BLaER1 (cell line): ENCODE measurements around the gene FKBP6.
"Not testable (repeated sequence)": the region's sequence is repeated elsewhere in the genome, so short reads cannot be mapped to it uniquely, and the experiment has no call there.

ENCODE experiments used
- H3K27ac ChIP-seq: shearing (Covaris generic); formaldehyde crosslinking; 2 replicates; pipeline ENCODE4 v1.8.1; 2022
- H3K27me3 ChIP-seq: shearing (Covaris generic); formaldehyde crosslinking; 2 replicates; pipeline ENCODE4 v1.8.1; 2022
- H3K36me3 ChIP-seq: shearing (Covaris generic); formaldehyde crosslinking; 2 replicates; pipeline ENCODE4 v1.8.1; 2022
- H3K4me1 ChIP-seq: shearing (Covaris generic); formaldehyde crosslinking; 2 replicates; pipeline ENCODE4 v1.8.1; 2022
- H3K4me2 ChIP-seq: shearing (Covaris generic); formaldehyde crosslinking; 2 replicates; pipeline ENCODE4 v1.8.1; 2022
- H3K4me3 ChIP-seq: shearing (Covaris generic); formaldehyde crosslinking; 2 replicates; pipeline ENCODE4 v1.8.1; 2022
- H3K9ac ChIP-seq: shearing (Covaris generic); formaldehyde crosslinking; 2 replicates; pipeline ENCODE4 v1.8.1; 2022
- H3K9me3 ChIP-seq: shearing (Covaris generic); formaldehyde crosslinking; 2 replicates; pipeline ENCODE4 v1.8.1; 2022
- H4K20me1 ChIP-seq: shearing (Covaris generic); formaldehyde crosslinking; 2 replicates; pipeline ENCODE4 v1.8.1; 2022
- Cebpa-rat ChIP-seq: shearing (Covaris generic); IDR thresholded peaks from 2 replicates; pipeline ENCODE4 v1.8.1; 2022

FKBP6 gene

DNA sequence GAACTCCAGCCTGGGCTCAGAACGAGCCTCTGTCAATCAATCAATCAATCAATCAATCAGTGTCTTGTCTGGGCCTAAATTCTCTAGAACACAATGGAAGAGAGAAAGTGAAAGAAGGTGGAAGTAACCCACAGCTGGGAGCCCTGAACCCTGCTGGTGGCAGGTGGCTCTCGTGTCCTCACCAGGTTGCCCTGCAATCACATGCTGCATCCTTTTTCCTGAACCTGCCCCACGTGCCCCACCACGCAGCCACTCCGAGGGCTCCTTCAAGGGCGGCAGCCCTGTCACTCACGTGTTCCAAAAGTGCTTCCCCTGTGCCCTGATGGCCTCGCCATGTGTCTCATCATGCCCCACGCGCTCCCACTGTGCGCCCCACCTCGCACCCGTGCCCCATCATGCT is 512 bp upstream of the FKBP6 start:
- H3K36me3 ChIP-seq, H3K27me3 ChIP-seq, H3K27ac ChIP-seq, H3K9me3 ChIP-seq, H3K4me2 ChIP-seq, H4K20me1 ChIP-seq, H3K4me3 ChIP-seq, H3K9ac ChIP-seq: not testable (repeated sequence)
- peaks cover 22% of the 10 kb centered on the region for H3K4me1 ChIP-seq

DNA sequence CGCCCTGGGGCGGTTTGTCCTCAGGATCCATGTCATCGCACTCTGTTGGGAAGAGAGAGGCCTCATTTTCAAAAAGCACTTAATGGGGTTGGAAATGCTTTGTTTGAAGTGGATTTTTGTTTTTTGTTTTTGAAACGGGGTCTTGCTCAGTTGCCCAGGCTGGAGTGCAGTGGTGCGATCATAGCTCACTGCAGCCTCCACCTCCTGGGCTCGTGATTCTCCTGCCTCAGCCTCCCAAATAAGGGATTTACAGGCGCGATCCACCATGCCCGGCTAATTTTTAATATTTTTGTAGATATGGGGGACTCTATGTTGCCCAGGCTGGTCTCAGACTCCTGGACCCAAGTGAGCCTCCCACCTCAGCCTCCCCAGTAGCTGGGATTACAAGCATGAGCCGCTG is 735 bp downstream of the FKBP6 start:
- no peaks in the 10 kb centered on the region for H3K9me3 ChIP-seq
- no peak overlapping the region for H3K4me3 ChIP-seq
- peaks cover 14% of the 10 kb centered on the region for H3K4me1 ChIP-seq
- no peak overlapping the region for H3K9ac ChIP-seq
- no peak overlapping the region for H3K4me2 ChIP-seq
- no peak overlapping the region for H3K27ac ChIP-seq
- no peak for TF ChIP-seq Cebpa-rat
- H3K27me3 ChIP-seq: no peaks in the 10 kb centered on the region
- H4K20me1 ChIP-seq: no peaks in the 10 kb centered on the region
- no peaks in the 10 kb centered on the region for H3K36me3 ChIP-seq

GRCh38 chr7:73329861-73330581 is 2.1 kb downstream of the FKBP6 start:
- no peaks in the 10 kb centered on the region for H4K20me1 ChIP-seq
- no peaks in the 10 kb centered on the region for H3K36me3 ChIP-seq
- no peak overlapping the region for H3K9ac ChIP-seq
- peaks cover 4% of the 10 kb centered on the region; the same call in 1 of the 2 replicates for H3K4me1 ChIP-seq
- no peak overlapping the region for H3K4me2 ChIP-seq
- no peaks in the 10 kb centered on the region for H3K9me3 ChIP-seq
- no peaks in the 10 kb centered on the region for H3K27me3 ChIP-seq
- no peak for TF ChIP-seq Cebpa-rat
- H3K4me3 ChIP-seq: no peak overlapping the region
- H3K27ac ChIP-seq: no peak overlapping the region

GRCh38 chr7:73330772-73331171 is 2.8 kb downstream of the FKBP6 start:
- Histone ChIP-seq H3K4me2 (no peak overlapping the region), H3K4me1 (peaks cover 4% of the 10 kb centered on the region; the same call in 1 of the 2 replicates), H3K4me3 (no peak overlapping the region), H3K36me3 (no peaks in the 10 kb centered on the region), H3K27ac (no peak overlapping the region), H3K9ac (no peak overlapping the region), H3K27me3 (no peaks in the 10 kb centered on the region), H3K9me3 (no peaks in the 10 kb centered on the region), H4K20me1 (no peaks in the 10 kb centered on the region)
- TF ChIP-seq Cebpa-rat: no peak

DNA sequence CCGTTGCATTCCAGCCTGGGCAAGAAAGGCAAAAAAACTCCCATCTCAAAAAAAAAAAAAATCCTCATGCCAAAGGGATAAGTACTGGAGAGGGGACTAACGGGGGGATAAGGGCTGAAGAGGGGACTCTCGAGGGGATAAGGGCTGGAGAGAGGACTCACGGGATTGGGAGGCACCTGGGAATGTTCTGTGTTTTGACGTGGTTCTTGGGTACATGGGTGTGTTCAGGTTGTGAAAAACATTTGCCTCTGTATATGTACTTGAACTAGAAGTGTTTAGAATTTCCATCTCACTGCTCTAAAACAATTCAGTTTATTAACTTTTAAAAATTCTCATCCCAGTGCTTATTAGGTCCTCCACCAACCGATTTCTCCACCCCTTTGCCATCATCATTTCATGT is 4.5 kb downstream of the FKBP6 start:
- no peak overlapping the region for H3K27ac ChIP-seq

GRCh38 chr7:73338321-73338720 is 10.4 kb downstream of the FKBP6 start:
- H3K9me3 ChIP-seq: no peaks in the 10 kb centered on the region
- no peak for TF ChIP-seq Cebpa-rat
- H3K27me3 ChIP-seq: no peaks in the 10 kb centered on the region

More for the DNA sequence above, 4.5 kb downstream of the FKBP6 start:
- TF ChIP-seq Cebpa-rat: no peak
- peaks cover 4% of the 10 kb centered on the region; the same call in 1 of the 2 replicates for H3K4me1 ChIP-seq
- H4K20me1 ChIP-seq: no peaks in the 10 kb centered on the region
- no peak overlapping the region for H3K4me3 ChIP-seq
- no peak overlapping the region for H3K9ac ChIP-seq
- no peaks in the 10 kb centered on the region for H3K9me3 ChIP-seq
- H3K4me2 ChIP-seq: no peak overlapping the region
- no peaks in the 10 kb centered on the region for H3K36me3 ChIP-seq
- no peaks in the 10 kb centered on the region for H3K27me3 ChIP-seq

GRCh38 chr7:73340514-73340913 is 12.6 kb downstream of the FKBP6 start:
- peaks cover 6% of the 10 kb centered on the region for H3K4me1 ChIP-seq
- H3K36me3 ChIP-seq: no peaks in the 10 kb centered on the region
- H4K20me1 ChIP-seq: no peaks in the 10 kb centered on the region
- H3K27ac ChIP-seq: no peak overlapping the region
- H3K9ac ChIP-seq: no peak overlapping the region
- H3K27me3 ChIP-seq: no peaks in the 10 kb centered on the region
- H3K4me3 ChIP-seq: no peak overlapping the region
- TF ChIP-seq Cebpa-rat: no peak
- H3K9me3 ChIP-seq: no peaks in the 10 kb centered on the region
- H3K4me2 ChIP-seq: no peak overlapping the region

More at GRCh38 chr7:73338321-73338720, 10.4 kb downstream of the FKBP6 start:
- H4K20me1 ChIP-seq: no peaks in the 10 kb centered on the region
- no peak overlapping the region for H3K9ac ChIP-seq
- no peaks in the 10 kb centered on the region for H3K36me3 ChIP-seq
- no peak overlapping the region for H3K4me2 ChIP-seq
- H3K4me3 ChIP-seq: no peak overlapping the region
- H3K27ac ChIP-seq: no peak overlapping the region
- peaks cover 3% of the 10 kb centered on the region; the same call in 1 of the 2 replicates for H3K4me1 ChIP-seq

DNA sequence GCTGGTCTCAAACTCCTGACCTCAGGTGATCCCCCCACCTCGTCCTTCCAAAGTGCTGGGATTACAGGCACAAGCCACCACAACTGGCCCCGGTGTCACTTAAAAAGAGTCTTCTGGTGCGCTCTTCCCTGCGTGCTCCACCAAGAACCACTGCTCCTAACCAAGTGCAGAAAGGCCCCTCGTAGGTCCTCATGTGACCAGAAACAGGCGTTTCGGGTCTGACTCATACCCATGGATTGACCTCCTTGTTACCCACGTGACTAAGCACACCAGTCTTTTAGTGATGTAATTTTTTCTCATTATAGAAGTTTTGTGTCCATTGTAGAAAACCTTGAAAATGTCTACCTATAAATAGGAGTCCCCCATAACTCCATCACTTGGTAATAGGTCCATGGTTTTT is 13.9 kb downstream of the FKBP6 start:
- no peaks in the 10 kb centered on the region for H3K36me3 ChIP-seq
- H3K9ac ChIP-seq: no peak overlapping the region
- peaks cover 13% of the 10 kb centered on the region for H3K4me1 ChIP-seq
- H4K20me1 ChIP-seq: no peaks in the 10 kb centered on the region
- no peak overlapping the region for H3K27ac ChIP-seq
- H3K4me2 ChIP-seq: no peak overlapping the region
- no peaks in the 10 kb centered on the region for H3K27me3 ChIP-seq
- H3K4me3 ChIP-seq: no peak overlapping the region
- TF ChIP-seq Cebpa-rat: no peak
- H3K9me3 ChIP-seq: no peaks in the 10 kb centered on the region

DNA sequence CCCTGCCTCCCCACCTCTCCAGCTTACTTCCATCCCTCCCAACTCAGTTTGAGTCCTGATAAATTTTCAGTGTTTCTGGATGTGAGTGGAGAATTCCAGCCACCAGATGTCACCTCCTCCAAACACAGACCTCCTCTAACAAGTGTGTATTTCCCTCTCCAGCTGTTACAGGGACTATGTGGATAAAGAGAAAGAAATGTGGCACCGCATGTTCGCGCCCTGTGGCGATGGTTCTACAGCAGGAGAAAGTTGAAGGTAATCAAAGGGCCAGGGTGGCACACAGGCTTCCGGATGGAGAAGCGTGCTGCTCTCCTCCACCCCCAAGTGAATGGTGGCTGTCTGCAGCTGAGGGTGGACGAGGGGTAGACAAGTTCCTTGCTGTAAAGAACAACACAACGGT is 14.7 kb downstream of the FKBP6 start:
- Histone ChIP-seq H4K20me1 (no peaks in the 10 kb centered on the region), H3K4me2 (no peak overlapping the region), H3K9ac (no peak overlapping the region), H3K4me3 (no peak overlapping the region), H3K36me3 (no peaks in the 10 kb centered on the region), H3K9me3 (no peaks in the 10 kb centered on the region), H3K4me1 (peaks cover 13% of the 10 kb centered on the region), H3K27me3 (no peaks in the 10 kb centered on the region), H3K27ac (no peak overlapping the region)
- no peak for TF ChIP-seq Cebpa-rat

DNA sequence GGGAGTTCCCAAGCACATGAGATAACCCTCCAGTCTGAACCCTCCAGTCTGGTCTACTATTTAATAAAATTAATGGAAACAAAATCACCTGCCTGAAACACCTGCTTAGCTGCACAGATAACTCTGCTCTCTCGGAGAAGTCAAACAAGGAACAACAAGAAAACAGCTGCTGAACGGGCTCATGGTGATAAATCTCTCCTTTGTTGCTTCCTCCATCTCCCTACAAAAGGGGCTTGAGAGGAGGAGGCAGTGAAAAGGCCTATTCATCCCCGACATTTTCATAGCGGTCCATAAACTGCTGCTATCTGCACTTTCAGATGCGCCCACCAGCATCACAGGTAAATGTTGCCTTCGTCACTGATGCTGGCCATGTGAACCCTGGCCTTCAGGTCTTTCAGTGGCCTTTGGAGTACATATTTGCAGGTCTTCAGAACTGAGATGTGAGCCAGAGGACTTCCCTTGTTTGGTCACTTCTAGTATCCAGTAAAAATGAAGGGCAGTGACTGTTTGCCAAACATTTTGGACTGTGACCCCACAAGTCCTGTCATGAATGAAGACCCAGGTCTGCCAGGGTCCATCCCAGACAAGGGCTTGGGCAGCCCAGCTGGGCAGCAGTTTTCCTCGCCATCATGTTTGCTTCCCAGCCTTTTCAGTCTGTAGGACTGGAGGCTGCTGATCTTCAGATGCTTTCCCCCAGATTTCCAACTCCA is 15.9 kb downstream of the FKBP6 start:
- Histone ChIP-seq H3K9me3 (no peaks in the 10 kb centered on the region), H3K27ac (no peak overlapping the region)

More for the DNA sequence above, 15.9 kb downstream of the FKBP6 start:
- H3K4me2 ChIP-seq: no peak overlapping the region
- no peaks in the 10 kb centered on the region for H3K27me3 ChIP-seq
- no peak overlapping the region for H3K9ac ChIP-seq
- H4K20me1 ChIP-seq: no peaks in the 10 kb centered on the region
- no peaks in the 10 kb centered on the region for H3K36me3 ChIP-seq
- H3K4me3 ChIP-seq: no peak overlapping the region
- no peak for TF ChIP-seq Cebpa-rat
- peaks cover 13% of the 10 kb centered on the region for H3K4me1 ChIP-seq
